ENCODE measurements around the gene CHN2.

DNA sequence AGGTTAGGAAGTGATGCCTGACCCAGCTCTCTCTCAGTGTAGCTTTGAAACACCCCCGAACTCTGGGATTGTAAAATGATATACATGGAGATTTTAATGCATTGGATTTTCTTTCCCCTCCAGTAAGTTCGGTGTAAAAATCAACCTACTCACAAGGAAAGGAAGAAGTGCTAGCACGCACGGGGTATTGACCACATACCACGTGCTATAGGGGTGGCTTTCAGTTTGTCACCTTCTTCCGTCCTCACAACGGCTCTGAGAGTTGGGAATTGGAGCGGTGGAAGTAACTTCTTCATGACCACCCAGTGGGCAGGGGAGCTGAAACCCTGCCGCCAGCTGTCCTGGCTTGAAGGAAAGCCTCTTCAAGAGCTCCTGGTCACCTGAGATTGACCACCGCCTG, 219.6 kb downstream of the CHN2 start:
- TF ChIP-seq, protein P1, sequence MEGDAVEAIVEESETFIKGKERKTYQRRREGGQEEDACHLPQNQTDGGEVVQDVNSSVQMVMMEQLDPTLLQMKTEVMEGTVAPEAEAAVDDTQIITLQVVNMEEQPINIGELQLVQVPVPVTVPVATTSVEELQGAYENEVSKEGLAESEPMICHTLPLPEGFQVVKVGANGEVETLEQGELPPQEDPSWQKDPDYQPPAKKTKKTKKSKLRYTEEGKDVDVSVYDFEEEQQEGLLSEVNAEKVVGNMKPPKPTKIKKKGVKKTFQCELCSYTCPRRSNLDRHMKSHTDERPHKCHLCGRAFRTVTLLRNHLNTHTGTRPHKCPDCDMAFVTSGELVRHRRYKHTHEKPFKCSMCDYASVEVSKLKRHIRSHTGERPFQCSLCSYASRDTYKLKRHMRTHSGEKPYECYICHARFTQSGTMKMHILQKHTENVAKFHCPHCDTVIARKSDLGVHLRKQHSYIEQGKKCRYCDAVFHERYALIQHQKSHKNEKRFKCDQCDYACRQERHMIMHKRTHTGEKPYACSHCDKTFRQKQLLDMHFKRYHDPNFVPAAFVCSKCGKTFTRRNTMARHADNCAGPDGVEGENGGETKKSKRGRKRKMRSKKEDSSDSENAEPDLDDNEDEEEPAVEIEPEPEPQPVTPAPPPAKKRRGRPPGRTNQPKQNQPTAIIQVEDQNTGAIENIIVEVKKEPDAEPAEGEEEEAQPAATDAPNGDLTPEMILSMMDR (IDR thresholded peaks at IDR 0.05), result no peak
- no peak for TF ChIP-seq POLR2A (IDR thresholded peaks at IDR 0.05)
